Common myeloid progenitor, CD34-positive (primary cell): ENCODE data around the gene PKD1L1. TPM values are rescaled to one million over a fixed set of nuclear protein-coding genes. Genes with fewer than 3 reads are reported as not detected.
A peak's percentile ranks its signal among the peaks of the same experiment; 100 is the strongest.
"Not testable (repeated sequence)": the region's sequence is repeated elsewhere in the genome, so short reads cannot be mapped to it uniquely, and the experiment has no call there.

Source experiments
- CTCF ChIA-PET: fragments of 350-600 bp; sonication (Branson Sonifier 250); formaldehyde crosslinking; loops from one replicate; lab custom pipeline; 2021; ENCODE audit warnings: antibody characterized with exemption; lab: Charles Lee
- POLR2A ChIA-PET: fragments of 350-600 bp; sonication (Branson Sonifier 250); formaldehyde crosslinking; loops from one replicate; lab custom pipeline; 2021; ENCODE audit warnings: antibody characterized with exemption; lab: Charles Lee
- DNase-seq, 3 donors: peaks; one replicate each; pipeline versions ENCODE4 v3.0.0 to v3.0.0-alpha.2; 2013
- H3K27ac ChIP-seq, 2 experiments: 1 replicate in 1 of 2; 2 replicates in 1 of 2; pipeline ENCODE4 v1.7.0; 2013; ENCODE audit warnings: inconsistent platforms in 2 of 2, low read length in 2 of 2, mild to moderate bottlenecking in 2 of 2, low read depth in 1 of 2, moderate library complexity in 1 of 2; ENCODE audit not compliant: severe bottlenecking in 2 of 2, insufficient read depth in 1 of 2, poor library complexity in 1 of 2
- H3K27me3 ChIP-seq, 5 experiments: replicated peaks in 2 of 5; 1 replicate in 3 of 5; 2 replicates in 2 of 5; pipeline versions ENCODE4 v1.6.1 to v1.7.0; 2013; ENCODE audit warnings: low read length in 4 of 5, mild to moderate bottlenecking in 2 of 5, moderate library complexity in 2 of 5, inconsistent platforms in 1 of 5; ENCODE audit not compliant: insufficient read depth in 5 of 5, control insufficient read depth in 4 of 5
- H3K36me3 ChIP-seq, 4 experiments: 1 replicate in 2 of 4; 2 replicates in 2 of 4; pipeline versions ENCODE4 v1.6.1 to v1.7.0; 2013; ENCODE audit warnings: low read length in 3 of 4, control low read depth in 1 of 4, mild to moderate bottlenecking in 1 of 4; ENCODE audit not compliant: control insufficient read depth in 4 of 4, insufficient read depth in 4 of 4
- H3K4me1 ChIP-seq, 4 experiments: 1 replicate in 3 of 4; 2 replicates in 1 of 4; pipeline versions ENCODE4 v1.6.1 to v1.7.1; 2013; ENCODE audit warnings: low read length in 3 of 4, mild to moderate bottlenecking in 3 of 4, control low read depth in 1 of 4, inconsistent platforms in 1 of 4, moderate library complexity in 1 of 4; ENCODE audit not compliant: control insufficient read depth in 4 of 4, insufficient read depth in 4 of 4; ENCODE audit errors: control extremely low read depth in 1 of 4
- H3K4me3 ChIP-seq, 7 experiments: 1 replicate in 4 of 7; 2 replicates in 3 of 7; pipeline versions ENCODE4 v1.5.1 to v1.7.0; 2013; ENCODE audit warnings: mild to moderate bottlenecking in 7 of 7, low read length in 6 of 7, moderate library complexity in 6 of 7, inconsistent platforms in 2 of 7, low read depth in 2 of 7, control low read depth in 1 of 7; ENCODE audit not compliant: insufficient read depth in 4 of 7, control insufficient read depth in 1 of 7; ENCODE audit errors: extremely low read depth in 1 of 7
- H3K9me3 ChIP-seq, 5 experiments: 1 replicate in 4 of 5; 2 replicates in 1 of 5; pipeline versions ENCODE4 v1.6.1 to v1.7.1; 2013; ENCODE audit warnings: low read length in 4 of 5, mild to moderate bottlenecking in 2 of 5, inconsistent platforms in 1 of 5, low read depth in 1 of 5, moderate library complexity in 1 of 5; ENCODE audit not compliant: control insufficient read depth in 4 of 5, insufficient read depth in 2 of 5; ENCODE audit errors: control extremely low read depth in 1 of 5
- WGBS: methylation state at CpG from one replicate; pipeline ENCODE4 v1.1.5; 2013; ENCODE audit not compliant: insufficient coverage; 5-methylcytosine and 5-hydroxymethylcytosine counted together
- polyA plus RNA-seq: library from polyadenylated mRNA; unstranded; fragments of 120-200 nt; gene quantifications from one replicate; pipeline ENCODE4 v1.2.1, GENCODE V29; 2013

Gene PKD1L1
- under 0.01 TPM for polyA plus RNA-seq

- no peaks in the 10 kb centered on the region for H3K36me3 ChIP-seq
- DNase-seq = no peak
- H3K4me1 ChIP-seq = no peaks in the 10 kb centered on the region
- ChIA-PET POLR2A (no interaction called here), CTCF (interaction anchor here (0.9 to 10.2 kb wide), 6 partner anchors 14 to 682 kb away, joined by 3 to 116 read pairs (median 3); no protein-coding TSS in a partner anchor)
- no peaks in the 10 kb centered on the region for H3K9me3 ChIP-seq
- no peak within 1 kb of the TSS for H3K4me3 ChIP-seq
- 94% methylated on average over 3 of the region's 7 CpGs for WGBS
- H3K27ac ChIP-seq = no peak within 1 kb of the TSS
- no peaks in the 10 kb centered on the region for H3K27me3 ChIP-seq
These were observed at the start of gene PKD1L1 for GRCh38 chr7:47948141-47948790. Gene PKD1L1 (minus strand): TSS chr7:47948466. CDS start chr7:47948440, 26 bp downstream.

- POLR2A ChIA-PET = no interaction called here
- CTCF ChIA-PET = interaction anchor here (0.8 to 3.5 kb wide), 15 partner anchors 7 to 122 kb away, joined by 3 to 91 read pairs (median 6); partner anchors contain the start of gene UPP1
- no peak for DNase-seq
- no peaks in the 10 kb centered on the region for H3K9me3 ChIP-seq
- H3K27me3 ChIP-seq = no peaks in the 10 kb centered on the region
- H3K36me3 ChIP-seq = no peaks in the 10 kb centered on the region
- peak overlapping the region in 5 of 7 experiments; percentile 68 to 81 (median 76) for H3K4me3 ChIP-seq
- peaks cover 8 to 20% (median 13%) of the 10 kb centered on the region in 4 experiments for H3K4me1 ChIP-seq
- 100% methylated on average over 1 of the region's 3 CpGs for WGBS
- H3K27ac ChIP-seq = peak overlapping the region in 1 of 2 experiments; percentile 73
These were observed 44.2 kb upstream of the PKD1L1 start for GRCh38 chr7:47992446-47992845.

- Histone ChIP-seq H3K27me3 (no peaks in the 10 kb centered on the region), H3K4me3 (peak overlapping the region; percentile 61 to 81 (median 71)), H3K27ac (peak overlapping the region in 1 of 2 experiments; percentile 73), H3K9me3 (no peaks in the 10 kb centered on the region), H3K36me3 (no peaks in the 10 kb centered on the region), H3K4me1 (peaks cover 8 to 20% (median 13%) of the 10 kb centered on the region in 4 experiments)
- POLR2A ChIA-PET = interaction anchor here (1.5 kb wide), 1 partner anchor 118 kb away, joined by 4 read pairs; no protein-coding TSS in a partner anchor
- CTCF ChIA-PET = interaction anchor here (0.6 to 3.5 kb wide), 20 partner anchors 8 to 252 kb away, joined by 3 to 91 read pairs (median 5); partner anchors contain the start of gene UPP1
- DNase-seq = peak; percentile 87 to 92 (median 90)
- WGBS = 0% methylated on average over 19 of the region's 26 CpGs
These were observed 43.6 kb upstream of the PKD1L1 start for GRCh38 chr7:47991741-47992311.

GRCh38 chr7:47991270-47991669, 43.0 kb upstream of the PKD1L1 start:
- no peak for DNase-seq
- no peaks in the 10 kb centered on the region for H3K27me3 ChIP-seq
- H3K9me3 ChIP-seq = no peaks in the 10 kb centered on the region
- ChIA-PET CTCF (interaction anchor here (0.6 to 3.5 kb wide), 17 partner anchors 8 to 253 kb away, joined by 3 to 91 read pairs (median 6); partner anchors contain the start of gene UPP1), POLR2A (interaction anchor here (1.5 kb wide), 1 partner anchor 119 kb away, joined by 4 read pairs; no protein-coding TSS in a partner anchor)
- no peaks in the 10 kb centered on the region for H3K36me3 ChIP-seq
- H3K4me3 ChIP-seq = peak overlapping the region in 6 of 7 experiments; percentile 68 to 81 (median 74)
- WGBS = 100% methylated on average over 1 of the region's 1 CpG
- peak overlapping the region in 1 of 2 experiments; percentile 73 for H3K27ac ChIP-seq
- peaks cover 8 to 20% (median 13%) of the 10 kb centered on the region in 4 experiments for H3K4me1 ChIP-seq

GRCh38 chr7:47990592-47990991, 42.3 kb upstream of the PKD1L1 start:
- no CpG with 5 or more reads among the region's 5 CpGs for WGBS
- no peak overlapping the region for H3K4me3 ChIP-seq
- no peaks in the 10 kb centered on the region for H3K36me3 ChIP-seq
- peaks cover 8 to 20% (median 13%) of the 10 kb centered on the region in 4 experiments for H3K4me1 ChIP-seq
- ChIA-PET CTCF (interaction anchor here (0.6 to 3.5 kb wide), 8 partner anchors 9 to 140 kb away, joined by 3 to 91 read pairs (median 12); no protein-coding TSS in a partner anchor), POLR2A (interaction anchor here (1.5 kb wide), 1 partner anchor 120 kb away, joined by 4 read pairs; no protein-coding TSS in a partner anchor)
- DNase-seq = no peak
- no peaks in the 10 kb centered on the region for H3K9me3 ChIP-seq
- no peak overlapping the region for H3K27ac ChIP-seq
- H3K27me3 ChIP-seq = no peaks in the 10 kb centered on the region

- 20% methylated on average over 3 of the region's 10 CpGs for WGBS
- DNase-seq, H3K27me3 ChIP-seq, POLR2A ChIA-PET, H3K27ac ChIP-seq, H3K9me3 ChIP-seq, H3K36me3 ChIP-seq, H3K4me3 ChIP-seq: not testable (repeated sequence)
- CTCF ChIA-PET = interaction anchor here (0.6 to 3.5 kb wide), 9 partner anchors 10 to 561 kb away, joined by 3 to 91 read pairs (median 4); no protein-coding TSS in a partner anchor
- H3K4me1 ChIP-seq = peaks cover 8 to 20% (median 13%) of the 10 kb centered on the region in 4 experiments
These were observed 41.5 kb upstream of the PKD1L1 start for GRCh38 chr7:47989607-47990400.
